ENCODE measurements around the gene TMEM42.

The TMEM42 gene

DNA sequence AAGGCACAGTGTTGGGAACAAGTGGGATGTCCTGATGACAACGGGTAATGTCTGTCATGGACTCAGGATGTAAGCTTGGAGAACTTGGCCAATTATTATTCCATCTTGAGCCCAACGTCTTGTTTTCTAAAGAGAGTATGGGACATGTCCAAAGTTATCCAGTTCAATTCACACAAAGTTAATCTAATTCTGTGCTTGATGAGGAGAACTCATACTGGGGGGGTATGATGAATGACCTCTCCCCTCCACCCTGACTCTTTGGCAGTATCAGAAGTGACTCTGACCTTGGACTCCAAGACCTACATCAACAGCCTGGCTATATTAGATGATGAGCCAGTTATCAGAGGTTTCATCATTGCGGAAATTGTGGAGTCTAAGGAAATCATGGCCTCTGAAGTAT lies 49.0 kb downstream of the TMEM42 start:
- no peak for DNase-seq (ENCODE audit: low spot score)

DNA sequence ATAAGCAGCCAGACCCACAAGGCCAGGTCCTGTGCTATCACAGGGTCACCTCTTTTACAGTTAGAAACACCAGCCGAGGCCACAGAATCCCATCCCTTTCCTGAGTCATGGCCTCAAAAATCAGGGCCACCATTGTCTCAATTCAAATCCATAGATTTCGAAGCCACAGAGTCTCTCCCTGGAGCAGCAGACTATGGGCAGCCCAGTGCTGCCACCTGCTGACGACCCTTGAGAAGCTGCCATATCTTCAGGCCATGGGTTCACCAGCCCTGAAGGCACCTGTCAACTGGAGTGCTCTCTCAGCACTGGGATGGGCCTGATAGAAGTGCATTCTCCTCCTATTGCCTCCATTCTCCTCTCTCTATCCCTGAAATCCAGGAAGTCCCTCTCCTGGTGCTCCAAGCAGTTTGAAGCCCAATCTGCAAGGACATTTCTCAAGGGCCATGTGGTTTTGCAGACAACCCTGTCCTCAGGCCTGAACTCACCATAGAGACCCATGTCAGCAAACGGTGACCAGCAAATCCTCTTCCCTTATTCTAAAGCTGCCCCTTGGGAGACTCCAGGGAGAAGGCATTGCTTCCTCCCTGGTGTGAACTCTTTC lies 52.3 kb downstream of the TMEM42 start:
- DNase-seq (ENCODE audit: low spot score), result peak; percentile 84

DNA sequence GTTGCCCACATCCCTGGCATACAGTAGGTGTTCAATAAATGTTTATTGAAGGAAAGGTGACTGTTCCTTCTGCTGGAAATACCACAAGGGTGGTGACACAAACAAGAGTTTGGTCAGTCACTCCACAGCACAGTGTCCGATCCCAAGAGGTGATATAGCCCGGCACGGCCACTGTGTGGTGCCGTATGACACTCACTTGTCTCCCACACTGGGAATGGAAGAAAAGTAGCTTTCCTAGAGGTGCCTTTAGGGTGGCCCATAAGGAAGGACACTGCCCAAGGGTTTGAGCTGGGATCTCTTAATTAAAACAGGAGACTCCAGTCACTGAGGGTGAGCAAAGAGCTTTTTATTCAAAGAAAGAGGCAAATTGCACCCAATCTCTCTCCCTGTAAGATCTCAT lies 53.2 kb downstream of the TMEM42 start:
- DNase-seq (ENCODE audit: low spot score), result peak; percentile 65
